Measurements from ENCODE around the gene RAI1. TPM values are rescaled to one million over a fixed set of nuclear protein-coding genes. Genes with fewer than 3 reads are reported as not detected.

Gene RAI1
- total RNA-seq, 4 donors from 2014 or later = 19.4 to 38.2 (median 35.3) TPM

DNA sequence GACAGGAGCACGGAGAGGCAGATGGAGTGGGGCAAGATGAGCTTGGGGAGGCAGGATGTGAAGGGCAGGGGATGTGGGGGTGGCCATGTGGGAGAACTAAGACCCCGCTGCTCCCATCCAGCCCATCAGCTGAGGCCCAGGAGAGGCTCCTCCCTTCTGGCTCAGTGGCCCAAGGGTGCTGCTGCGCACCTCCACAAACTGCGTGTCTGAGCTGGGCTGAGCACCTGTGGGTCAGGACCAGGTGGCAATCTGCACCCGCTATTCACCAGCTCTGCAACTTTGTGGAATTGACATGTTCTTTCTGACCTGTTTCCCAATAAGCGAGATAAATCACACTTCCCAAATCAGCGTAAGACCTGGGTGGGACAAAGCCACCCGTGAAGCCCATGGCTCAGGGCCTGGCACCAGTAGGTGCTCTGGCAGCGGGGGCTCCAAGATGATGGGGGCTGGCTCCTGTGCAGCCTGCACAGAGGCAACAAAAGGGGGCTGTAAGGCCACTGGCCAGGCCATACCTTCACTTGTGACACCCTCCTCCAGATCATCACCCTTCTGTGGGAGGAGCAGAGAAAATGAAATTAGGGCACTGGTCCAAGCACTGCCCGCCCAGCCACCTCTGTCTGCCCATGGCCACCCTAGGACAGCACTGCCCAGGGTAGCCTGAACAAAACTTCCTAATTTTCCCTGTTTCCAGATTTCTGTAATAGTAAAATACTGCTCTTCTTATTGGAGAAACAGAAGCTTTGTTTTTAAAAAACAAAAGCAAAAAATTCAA lies 167.2 kb downstream of the RAI1 start:
- no peak overlapping the region for H3K4me3 ChIP-seq (ENCODE audit: low read depth, poor library complexity, severe bottlenecking)
- intact Hi-C loops (cut with DNase I; ENCODE audit: low total_unique reads) = no loop called here
- 76 to 77% methylated on average over 10 of the region's 10 CpGs for WGBS, 2 donors
- TF ChIP-seq POLR2A (IDR thresholded peaks at IDR 0.05) = no peak
- TF ChIP-seq, protein P1, sequence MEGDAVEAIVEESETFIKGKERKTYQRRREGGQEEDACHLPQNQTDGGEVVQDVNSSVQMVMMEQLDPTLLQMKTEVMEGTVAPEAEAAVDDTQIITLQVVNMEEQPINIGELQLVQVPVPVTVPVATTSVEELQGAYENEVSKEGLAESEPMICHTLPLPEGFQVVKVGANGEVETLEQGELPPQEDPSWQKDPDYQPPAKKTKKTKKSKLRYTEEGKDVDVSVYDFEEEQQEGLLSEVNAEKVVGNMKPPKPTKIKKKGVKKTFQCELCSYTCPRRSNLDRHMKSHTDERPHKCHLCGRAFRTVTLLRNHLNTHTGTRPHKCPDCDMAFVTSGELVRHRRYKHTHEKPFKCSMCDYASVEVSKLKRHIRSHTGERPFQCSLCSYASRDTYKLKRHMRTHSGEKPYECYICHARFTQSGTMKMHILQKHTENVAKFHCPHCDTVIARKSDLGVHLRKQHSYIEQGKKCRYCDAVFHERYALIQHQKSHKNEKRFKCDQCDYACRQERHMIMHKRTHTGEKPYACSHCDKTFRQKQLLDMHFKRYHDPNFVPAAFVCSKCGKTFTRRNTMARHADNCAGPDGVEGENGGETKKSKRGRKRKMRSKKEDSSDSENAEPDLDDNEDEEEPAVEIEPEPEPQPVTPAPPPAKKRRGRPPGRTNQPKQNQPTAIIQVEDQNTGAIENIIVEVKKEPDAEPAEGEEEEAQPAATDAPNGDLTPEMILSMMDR (IDR thresholded peaks at IDR 0.05) = no peak
- DNase-seq (ENCODE audit: low spot score in 2 of 2) = no peak

DNA sequence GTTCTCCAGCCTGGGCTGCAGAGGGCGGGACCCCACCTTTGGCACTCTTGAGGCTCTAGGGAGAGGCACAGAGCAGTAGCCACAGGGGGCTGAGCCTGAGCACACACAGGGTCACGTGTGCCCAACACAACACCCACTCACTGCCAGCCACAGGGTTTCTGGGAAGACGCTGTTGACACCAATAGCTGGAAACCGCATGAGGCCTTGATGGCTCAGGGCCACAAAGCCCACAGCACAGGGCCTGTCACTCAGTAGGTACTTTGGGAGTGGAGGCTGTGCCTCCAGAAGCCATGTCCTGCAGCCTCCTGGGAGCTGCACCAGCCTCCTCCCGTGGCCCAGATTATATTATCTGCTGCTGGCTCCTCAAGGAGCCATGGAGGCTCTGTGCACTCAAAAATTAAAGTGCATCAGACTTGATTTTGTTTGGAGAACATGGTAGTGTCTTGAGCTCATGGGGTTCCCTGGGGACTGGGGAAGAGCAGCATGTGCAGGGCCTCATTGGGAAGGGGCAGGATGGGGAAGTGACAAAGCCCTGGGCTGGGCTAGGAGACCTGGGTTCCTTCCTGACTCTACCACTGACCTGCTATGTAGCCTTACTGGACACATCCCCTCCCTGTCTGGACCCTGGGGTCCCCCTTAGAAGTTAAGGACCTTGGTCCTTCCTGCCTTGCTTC lies 168.0 kb downstream of the RAI1 start:
- TF ChIP-seq POLR2A (IDR thresholded peaks at IDR 0.05) = no peak
- TF ChIP-seq, protein P1 (IDR thresholded peaks at IDR 0.05) = no peak
- 21 to 28% methylated on average over 5 of the region's 5 CpGs for WGBS, 2 donors
- no peak overlapping the region for H3K4me3 ChIP-seq (ENCODE audit: low read depth, poor library complexity, severe bottlenecking)
- intact Hi-C loops (cut with DNase I; ENCODE audit: low total_unique reads) = no loop called here
- peak; percentile 77 to 95 for DNase-seq (ENCODE audit: low spot score in 2 of 2)

DNA sequence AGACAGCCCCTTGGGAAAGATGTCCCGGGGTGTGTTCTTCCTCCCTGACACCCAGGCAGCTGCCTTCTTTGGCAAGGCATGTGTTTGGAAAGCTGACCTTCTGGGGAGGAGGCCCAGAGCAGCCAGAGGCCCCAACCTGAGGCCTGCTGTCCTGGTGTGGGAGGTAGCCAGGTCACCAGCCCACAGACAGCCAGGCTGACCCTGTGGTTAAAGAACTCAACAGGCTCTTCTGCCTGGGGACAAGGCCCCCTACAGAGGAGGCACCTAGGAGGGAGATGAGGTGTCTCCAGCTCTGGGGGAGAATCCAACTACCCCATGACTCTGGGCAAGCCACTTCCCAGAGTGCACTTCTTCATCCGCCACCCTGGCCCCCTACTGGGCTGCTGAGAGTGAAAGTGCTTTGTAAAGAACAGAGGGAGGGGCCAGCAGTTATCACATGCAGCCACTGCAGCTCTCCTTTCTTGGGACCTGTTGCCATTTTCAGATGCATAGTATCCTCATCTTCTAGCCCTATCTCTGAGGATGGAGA lies 168.7 kb downstream of the RAI1 start:
- DNase-seq (ENCODE audit: low spot score in 2 of 2) = no peak
- intact Hi-C loops (cut with DNase I; ENCODE audit: low total_unique reads) = no loop called here
- no peak for TF ChIP-seq POLR2A (IDR thresholded peaks at IDR 0.05)
- TF ChIP-seq, protein P1 (IDR thresholded peaks at IDR 0.05) = no peak
- WGBS, 2 donors = 51 to 81% methylated on average over 1 to 2 of the region's 2 CpGs
- no peak overlapping the region for H3K4me3 ChIP-seq (ENCODE audit: low read depth, poor library complexity, severe bottlenecking)

DNA sequence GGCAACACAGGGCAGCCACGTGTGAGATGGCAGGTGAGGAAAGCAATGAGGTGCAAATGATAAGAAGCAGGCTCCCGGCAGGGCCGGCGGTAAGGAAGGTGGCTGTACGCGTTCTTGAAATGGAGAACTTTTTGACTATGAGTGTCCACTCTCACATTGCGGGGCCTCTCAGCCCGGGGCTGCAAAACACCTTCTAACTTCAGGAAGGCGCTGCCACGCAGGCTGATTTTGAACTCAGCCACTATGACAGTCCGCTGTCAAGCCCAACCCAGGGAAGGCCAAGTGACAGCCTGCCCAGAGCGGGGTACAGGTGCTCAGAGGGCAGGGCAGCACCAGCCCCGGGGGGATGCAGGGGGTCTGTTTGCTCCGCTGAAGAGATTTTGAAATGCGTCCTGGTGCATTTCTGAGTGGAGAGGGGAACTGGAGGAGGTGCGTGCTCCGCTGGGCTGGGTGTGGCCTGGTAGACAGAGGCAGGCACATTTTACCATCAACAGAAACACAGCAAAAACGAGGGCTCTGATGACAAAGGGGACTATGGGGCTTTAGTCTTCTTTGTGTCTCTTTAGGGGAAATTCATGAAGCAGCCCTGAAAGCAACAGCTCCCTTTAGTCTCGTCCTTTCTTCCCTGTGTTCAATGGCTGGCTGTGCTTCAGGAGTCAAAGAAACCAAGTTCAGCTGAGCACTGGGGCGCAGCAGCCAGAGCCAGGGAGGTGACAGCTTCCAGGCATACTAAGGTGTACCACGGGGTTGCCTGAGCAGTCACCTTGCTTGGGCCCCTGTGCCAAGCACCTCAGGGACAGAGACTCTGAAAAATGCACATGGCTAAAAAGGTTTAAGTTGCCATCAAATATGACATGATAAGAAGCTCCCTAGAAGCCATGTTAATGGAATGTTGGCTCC lies 170.1 kb downstream of the RAI1 start:
- WGBS, 2 donors = 79 to 85% methylated on average over 21 of the region's 21 CpGs
- TF ChIP-seq, protein P1 (IDR thresholded peaks at IDR 0.05) = no peak
- TF ChIP-seq POLR2A (IDR thresholded peaks at IDR 0.05) = no peak
- no peak for DNase-seq (ENCODE audit: low spot score in 2 of 2)
- intact Hi-C loops (cut with DNase I; ENCODE audit: low total_unique reads) = no loop called here
- no peak overlapping the region for H3K4me3 ChIP-seq (ENCODE audit: low read depth, poor library complexity, severe bottlenecking)

DNA sequence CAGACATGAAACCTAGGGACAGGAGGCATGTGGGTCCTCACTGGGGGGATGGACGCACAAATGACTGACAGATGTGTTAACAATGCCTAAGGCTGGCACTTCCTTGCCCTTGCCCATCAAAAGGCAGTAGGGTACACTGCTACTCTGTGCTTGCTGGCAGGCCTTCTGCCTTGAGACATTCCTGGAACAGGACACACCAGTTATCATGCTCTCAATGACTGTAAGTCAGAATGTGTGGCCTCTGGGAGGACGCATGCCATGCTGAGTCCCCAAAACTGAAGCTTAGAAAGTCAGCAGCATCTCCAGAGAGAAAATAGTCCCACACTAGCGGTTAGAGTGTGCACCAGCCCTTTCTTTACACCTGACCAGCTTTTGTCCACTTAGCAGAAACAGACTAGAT lies 171.7 kb downstream of the RAI1 start:
- no peak for TF ChIP-seq POLR2A (IDR thresholded peaks at IDR 0.05)
- TF ChIP-seq, protein P1 (IDR thresholded peaks at IDR 0.05) = no peak
- no peak overlapping the region for H3K4me3 ChIP-seq (ENCODE audit: low read depth, poor library complexity, severe bottlenecking)
- WGBS, 2 donors = 80 to 81% methylated on average over 3 of the region's 3 CpGs
- no peak for DNase-seq (ENCODE audit: low spot score in 2 of 2)
- intact Hi-C loops (cut with DNase I; ENCODE audit: low total_unique reads) = no loop called here

Data from lower leg skin (tissue), 4 donors.